Measurements from ENCODE around the gene RYR3. TPM values are rescaled to one million over a fixed set of nuclear protein-coding genes. Genes with fewer than 3 reads are reported as not detected.

The RYR3 gene
- total RNA-seq, 1 donor from 2014 or later: 7.4 TPM

- H3K4me1 Mint-ChIP-seq (ENCODE audit: low read depth, unreplicated experiment): no peaks in the 10 kb centered on the region
- no peak for DNase-seq
- H3K36me3 Mint-ChIP-seq (ENCODE audit: unreplicated experiment): no peaks in the 10 kb centered on the region
- no peak overlapping the region for H3K4me3 Mint-ChIP-seq (ENCODE audit: unreplicated experiment)
- H3K9me3 Mint-ChIP-seq (ENCODE audit: unreplicated experiment): peaks cover 2% of the 10 kb centered on the region
- H3K27me3 Mint-ChIP-seq (ENCODE audit: unreplicated experiment): no peaks in the 10 kb centered on the region
- TF ChIP-seq CTCF (IDR thresholded peaks at IDR 0.05; ENCODE audit: partially characterized antibody, unreplicated experiment): no peak
- no peak overlapping the region for H3K27ac Mint-ChIP-seq (ENCODE audit: unreplicated experiment)
These were observed 196.1 kb downstream of the RYR3 start for GRCh38 chr15:33506781-33507296.

GRCh38 chr15:33508703-33509102 is 197.9 kb downstream of the RYR3 start:
- TF ChIP-seq CTCF (IDR thresholded peaks at IDR 0.05; ENCODE audit: partially characterized antibody, unreplicated experiment): no peak

GRCh38 chr15:33515121-33515520 is 204.4 kb downstream of the RYR3 start:
- no peak for DNase-seq
- no peak overlapping the region for H3K27ac Mint-ChIP-seq (ENCODE audit: unreplicated experiment)
- no peaks in the 10 kb centered on the region for H3K36me3 Mint-ChIP-seq (ENCODE audit: unreplicated experiment)
- H3K27me3 Mint-ChIP-seq (ENCODE audit: unreplicated experiment): peaks cover 3% of the 10 kb centered on the region
- H3K4me1 Mint-ChIP-seq (ENCODE audit: low read depth, unreplicated experiment): peaks cover 8% of the 10 kb centered on the region
- no peaks in the 10 kb centered on the region for H3K9me3 Mint-ChIP-seq (ENCODE audit: unreplicated experiment)
- no peak overlapping the region for H3K4me3 Mint-ChIP-seq (ENCODE audit: unreplicated experiment)
- TF ChIP-seq CTCF (IDR thresholded peaks at IDR 0.05; ENCODE audit: partially characterized antibody, unreplicated experiment): no peak

More at GRCh38 chr15:33508703-33509102, 197.9 kb downstream of the RYR3 start:
- Mint-ChIP-seq H3K36me3 (ENCODE audit: unreplicated experiment) (no peaks in the 10 kb centered on the region), H3K27ac (ENCODE audit: unreplicated experiment) (no peak overlapping the region), H3K4me3 (ENCODE audit: unreplicated experiment) (no peak overlapping the region), H3K4me1 (ENCODE audit: low read depth, unreplicated experiment) (no peaks in the 10 kb centered on the region), H3K9me3 (ENCODE audit: unreplicated experiment) (no peaks in the 10 kb centered on the region), H3K27me3 (ENCODE audit: unreplicated experiment) (no peaks in the 10 kb centered on the region)
- no peak for DNase-seq

GRCh38 chr15:33516563-33516962 is 205.8 kb downstream of the RYR3 start:
- no peaks in the 10 kb centered on the region for H3K9me3 Mint-ChIP-seq (ENCODE audit: unreplicated experiment)
- no peak for TF ChIP-seq CTCF (IDR thresholded peaks at IDR 0.05; ENCODE audit: partially characterized antibody, unreplicated experiment)
- H3K36me3 Mint-ChIP-seq (ENCODE audit: unreplicated experiment): no peaks in the 10 kb centered on the region
- no peak overlapping the region for H3K27ac Mint-ChIP-seq (ENCODE audit: unreplicated experiment)
- peaks cover 3% of the 10 kb centered on the region for H3K27me3 Mint-ChIP-seq (ENCODE audit: unreplicated experiment)
- H3K4me3 Mint-ChIP-seq (ENCODE audit: unreplicated experiment): no peak overlapping the region
- H3K4me1 Mint-ChIP-seq (ENCODE audit: low read depth, unreplicated experiment): peaks cover 9% of the 10 kb centered on the region
- DNase-seq: no peak

- no peaks in the 10 kb centered on the region for H3K36me3 Mint-ChIP-seq (ENCODE audit: unreplicated experiment)
- H3K27me3 Mint-ChIP-seq (ENCODE audit: unreplicated experiment): peaks cover 3% of the 10 kb centered on the region
- H3K27ac Mint-ChIP-seq (ENCODE audit: unreplicated experiment): no peak overlapping the region
- no peak for DNase-seq
- H3K4me1 Mint-ChIP-seq (ENCODE audit: low read depth, unreplicated experiment): peaks cover 9% of the 10 kb centered on the region
- no peak overlapping the region for H3K4me3 Mint-ChIP-seq (ENCODE audit: unreplicated experiment)
- no peak for TF ChIP-seq CTCF (IDR thresholded peaks at IDR 0.05; ENCODE audit: partially characterized antibody, unreplicated experiment)
- no peaks in the 10 kb centered on the region for H3K9me3 Mint-ChIP-seq (ENCODE audit: unreplicated experiment)
These were observed 207.2 kb downstream of the RYR3 start for GRCh38 chr15:33517944-33518343.
